Cardiac muscle cell (in vitro differentiated cells and primary cell): Measurements from ENCODE around the gene EXOC6. TPM values are rescaled to one million over a fixed set of nuclear protein-coding genes. Genes with fewer than 3 reads are reported as not detected.

Experiments
- DNase-seq, 2 donors: peaks; one replicate each; pipeline versions ENCODE4 v3.0.0 to v3.0.0-alpha.2; 2010 to 2017; ENCODE audit warnings: low read depth in 1 of 2, low spot score in 1 of 2
- H3K27ac ChIP-seq: fragments of 200-600 bp; sonication (generic); 2 replicates; pipeline ENCODE4 v1.5.1; 2016
- H3K27me3 ChIP-seq: fragments of 200-600 bp; sonication (generic); 2 replicates; pipeline ENCODE4 v1.6.0; 2016; ENCODE audit warnings: control low read depth
- H3K36me3 ChIP-seq: fragments of 200-600 bp; sonication (generic); 2 replicates; pipeline ENCODE4 v1.5.1; 2016; ENCODE audit warnings: control low read depth
- H3K4me1 ChIP-seq: fragments of 200-600 bp; sonication (generic); 2 replicates; pipeline ENCODE4 v1.8.1; 2017; ENCODE audit warnings: low read depth, mild to moderate bottlenecking, mixed run types
- H3K4me3 ChIP-seq: fragments of 200-600 bp; sonication (generic); 2 replicates; pipeline ENCODE4 v1.5.1; 2016; ENCODE audit warnings: mild to moderate bottlenecking
- H3K9me3 ChIP-seq: fragments of 200-600 bp; sonication (generic); 2 replicates; pipeline ENCODE4 v1.5.1; 2017; ENCODE audit warnings: low read depth, mild to moderate bottlenecking, control low read depth
- CTCF ChIP-seq: IDR thresholded peaks from 2 replicates; pipeline ENCODE4 v1.5.1; 2012; ENCODE audit warnings: low read depth, mild to moderate bottlenecking, low read length
- polyA plus RNA-seq: library from polyadenylated mRNA; unstranded; fragments of >200 nt; fragmentation: Nextera tagmentation; extraction: Ambion mirVana; gene quantifications from 2 replicates; pipeline ENCODE4 v1.2.1, GENCODE V29; 2016
- total RNA-seq: library from RNA; depleted of rRNA; stranded (reverse); fragments of >200 nt; gene quantifications from 2 replicates; pipeline ENCODE4 v1.2.3, GENCODE V29; 2016

The EXOC6 gene
- total and polyA plus RNA-seq, 2 experiments from 2014 or later: 5.7 to 6.3 TPM

GRCh38 chr10:93074597-93075368, 226.5 kb downstream of the EXOC6 start:
- no peaks in the 10 kb centered on the region for H3K36me3 ChIP-seq
- peaks cover 69% of the 10 kb centered on the region for H3K27me3 ChIP-seq
- no peak overlapping the region for H3K27ac ChIP-seq
- peak overlapping the region; percentile 54 for H3K4me3 ChIP-seq
- no peak for TF ChIP-seq CTCF
- H3K4me1 ChIP-seq: peaks cover 9% of the 10 kb centered on the region
- DNase-seq: no peak
- no peaks in the 10 kb centered on the region for H3K9me3 ChIP-seq

GRCh38 chr10:93075369-93076221, 227.3 kb downstream of the EXOC6 start:
- Histone ChIP-seq H3K4me3 (peak overlapping the region; percentile 54), H3K27me3 (peaks cover 61% of the 10 kb centered on the region), H3K4me1 (peaks cover 9% of the 10 kb centered on the region), H3K9me3 (no peaks in the 10 kb centered on the region), H3K36me3 (no peaks in the 10 kb centered on the region), H3K27ac (no peak overlapping the region)
- TF ChIP-seq CTCF: no peak
- no peak for DNase-seq

GRCh38 chr10:93076871-93077270, 228.6 kb downstream of the EXOC6 start:
- Histone ChIP-seq H3K9me3 (no peaks in the 10 kb centered on the region), H3K4me1 (peaks cover 9% of the 10 kb centered on the region), H3K4me3 (no peak overlapping the region), H3K27ac (no peak overlapping the region), H3K27me3 (peaks cover 52% of the 10 kb centered on the region), H3K36me3 (no peaks in the 10 kb centered on the region)
- no peak for TF ChIP-seq CTCF
- DNase-seq: no peak

GRCh38 chr10:93077860-93078337, 229.6 kb downstream of the EXOC6 start:
- no peaks in the 10 kb centered on the region for H3K9me3 ChIP-seq
- no peak for TF ChIP-seq CTCF
- no peak overlapping the region for H3K27ac ChIP-seq
- DNase-seq: no peak
- H3K4me1 ChIP-seq: peaks cover 9% of the 10 kb centered on the region
- no peak overlapping the region for H3K4me3 ChIP-seq
- H3K27me3 ChIP-seq: peaks cover 42% of the 10 kb centered on the region
- H3K36me3 ChIP-seq: no peaks in the 10 kb centered on the region

GRCh38 chr10:93079663-93080349, 231.5 kb downstream of the EXOC6 start:
- H3K27ac ChIP-seq: no peak overlapping the region
- H3K27me3 ChIP-seq: peaks cover 23% of the 10 kb centered on the region
- TF ChIP-seq CTCF: no peak

More at GRCh38 chr10:93079663-93080349, 231.5 kb downstream of the EXOC6 start:
- H3K9me3 ChIP-seq: no peaks in the 10 kb centered on the region
- H3K4me1 ChIP-seq: peaks cover 9% of the 10 kb centered on the region
- no peaks in the 10 kb centered on the region for H3K36me3 ChIP-seq
- no peak overlapping the region for H3K4me3 ChIP-seq
- DNase-seq: no peak
